GM19023 (cell line): ENCODE measurements around the gene MCF2L2.
"Not testable (repeated sequence)": the region's sequence is repeated elsewhere in the genome, so short reads cannot be mapped to it uniquely, and the experiment has no call there.

Source experiments
- ATAC-seq: cut with Tn5 transposase; IDR thresholded peaks from one replicate; pipeline ENCODE4 v1.9.1; 2021; ENCODE audit warnings: mild to moderate bottlenecking, moderate library complexity; ENCODE audit not compliant: unreplicated experiment

The MCF2L2 gene, protein sequence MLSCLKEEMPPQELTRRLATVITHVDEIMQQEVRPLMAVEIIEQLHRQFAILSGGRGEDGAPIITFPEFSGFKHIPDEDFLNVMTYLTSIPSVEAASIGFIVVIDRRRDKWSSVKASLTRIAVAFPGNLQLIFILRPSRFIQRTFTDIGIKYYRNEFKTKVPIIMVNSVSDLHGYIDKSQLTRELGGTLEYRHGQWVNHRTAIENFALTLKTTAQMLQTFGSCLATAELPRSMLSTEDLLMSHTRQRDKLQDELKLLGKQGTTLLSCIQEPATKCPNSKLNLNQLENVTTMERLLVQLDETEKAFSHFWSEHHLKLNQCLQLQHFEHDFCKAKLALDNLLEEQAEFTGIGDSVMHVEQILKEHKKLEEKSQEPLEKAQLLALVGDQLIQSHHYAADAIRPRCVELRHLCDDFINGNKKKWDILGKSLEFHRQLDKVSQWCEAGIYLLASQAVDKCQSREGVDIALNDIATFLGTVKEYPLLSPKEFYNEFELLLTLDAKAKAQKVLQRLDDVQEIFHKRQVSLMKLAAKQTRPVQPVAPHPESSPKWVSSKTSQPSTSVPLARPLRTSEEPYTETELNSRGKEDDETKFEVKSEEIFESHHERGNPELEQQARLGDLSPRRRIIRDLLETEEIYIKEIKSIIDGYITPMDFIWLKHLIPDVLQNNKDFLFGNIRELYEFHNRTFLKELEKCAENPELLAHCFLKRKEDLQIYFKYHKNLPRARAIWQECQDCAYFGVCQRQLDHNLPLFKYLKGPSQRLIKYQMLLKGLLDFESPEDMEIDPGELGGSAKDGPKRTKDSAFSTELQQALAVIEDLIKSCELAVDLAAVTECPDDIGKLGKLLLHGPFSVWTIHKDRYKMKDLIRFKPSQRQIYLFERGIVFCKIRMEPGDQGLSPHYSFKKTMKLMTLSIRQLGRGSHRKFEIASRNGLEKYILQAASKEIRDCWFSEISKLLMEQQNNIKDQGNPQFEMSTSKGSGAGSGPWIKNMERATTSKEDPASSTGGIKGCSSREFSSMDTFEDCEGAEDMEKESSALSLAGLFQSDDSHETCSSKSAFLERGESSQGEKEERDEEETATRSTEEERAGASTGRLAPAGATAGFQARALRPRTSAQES

DNA sequence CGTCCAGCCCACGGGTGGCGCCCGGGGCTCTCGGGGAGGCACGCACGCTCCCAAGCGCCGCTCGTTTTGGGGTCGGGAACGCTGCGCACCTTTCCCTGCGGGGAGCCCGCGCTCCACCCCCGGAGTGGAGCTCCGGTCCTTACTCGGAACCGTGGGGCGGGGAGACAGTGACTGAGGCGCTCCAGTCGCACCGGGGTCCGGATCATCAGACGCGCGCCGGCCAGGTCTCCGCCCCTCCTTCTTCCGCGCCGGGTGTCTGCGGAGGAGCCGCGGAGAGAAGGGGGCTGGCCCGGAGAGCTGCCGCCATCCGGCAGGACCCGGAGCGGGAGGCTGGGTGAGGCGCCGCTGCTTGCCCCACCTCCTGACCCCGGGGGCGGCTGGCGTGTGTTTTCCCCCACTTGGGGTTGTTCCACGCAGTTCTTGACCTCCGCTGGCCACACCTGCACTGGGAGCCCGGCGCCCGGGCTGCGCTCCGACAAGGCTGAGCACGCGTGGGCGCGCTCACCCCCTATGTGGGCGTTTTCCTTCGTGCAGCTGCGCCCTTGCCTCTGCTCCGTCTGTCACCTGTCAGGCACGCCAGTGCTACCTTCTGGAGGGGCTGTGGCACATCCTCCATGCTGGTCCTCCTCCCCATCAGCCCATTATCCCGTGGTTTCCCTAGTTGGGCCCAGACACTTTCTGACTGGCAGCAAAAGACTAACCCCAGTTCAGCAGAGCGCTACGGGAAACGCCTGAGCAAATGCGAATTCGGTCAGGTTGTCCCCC is at the start of gene MCF2L2:
TSS of gene MCF2L2 (minus strand) at position 173 of the 765 bp plus-strand sequence. CDS start 642 bp downstream, outside the sequence.
- peak; percentile 62 for ATAC-seq

DNA sequence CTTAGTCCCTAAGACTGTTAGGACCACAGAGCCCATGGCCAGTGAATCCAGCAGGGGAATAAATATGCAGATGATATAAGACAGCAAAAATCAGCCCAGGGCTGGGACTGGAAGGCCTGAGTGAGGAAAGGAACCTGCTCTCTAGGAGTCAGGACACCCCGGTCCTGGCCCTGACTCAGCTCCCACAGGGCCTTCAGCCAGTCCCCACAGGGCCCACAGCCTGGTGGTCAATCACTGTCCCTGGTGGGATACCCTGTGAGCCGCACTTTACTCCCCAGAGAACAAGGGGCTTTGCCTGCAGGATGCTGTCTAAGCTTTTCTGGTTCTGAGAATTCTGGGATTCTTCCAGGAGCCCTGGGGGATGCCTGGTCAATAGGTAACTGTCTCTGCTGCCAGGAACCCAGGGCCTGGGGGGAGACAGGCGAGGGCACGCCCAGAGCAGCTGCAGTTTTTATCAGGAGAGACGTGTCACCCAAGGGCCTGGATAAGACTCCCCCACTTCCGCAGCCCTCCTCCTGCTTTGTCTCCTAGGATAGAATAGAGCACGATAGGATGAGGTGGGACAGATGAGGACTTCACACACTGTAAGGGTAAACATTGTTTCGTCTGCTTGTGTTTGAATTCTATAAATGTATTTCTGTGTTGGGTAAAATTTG is 49.5 kb upstream of the MCF2L2 start:
- ATAC-seq: no peak

DNA sequence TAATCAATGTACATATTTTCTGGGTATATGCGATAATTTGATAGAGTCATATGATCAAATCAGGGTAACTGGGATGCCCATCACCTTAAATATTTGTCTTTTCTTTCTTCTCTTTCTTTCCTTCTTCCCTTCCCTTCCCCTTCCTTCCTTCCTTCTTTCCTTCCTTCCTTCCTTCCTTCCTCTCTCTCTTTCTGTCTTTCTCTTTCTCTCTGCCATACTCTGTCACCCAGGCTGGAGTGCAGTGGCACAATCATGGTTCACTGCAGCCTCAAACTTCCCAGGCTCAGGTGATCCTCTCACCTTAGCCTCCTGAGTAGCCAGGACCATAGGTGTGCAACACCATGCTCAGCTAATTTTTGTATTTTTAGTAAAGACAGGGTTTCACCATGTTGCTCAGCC is 47.3 kb upstream of the MCF2L2 start:
- not testable (repeated sequence) for ATAC-seq

DNA sequence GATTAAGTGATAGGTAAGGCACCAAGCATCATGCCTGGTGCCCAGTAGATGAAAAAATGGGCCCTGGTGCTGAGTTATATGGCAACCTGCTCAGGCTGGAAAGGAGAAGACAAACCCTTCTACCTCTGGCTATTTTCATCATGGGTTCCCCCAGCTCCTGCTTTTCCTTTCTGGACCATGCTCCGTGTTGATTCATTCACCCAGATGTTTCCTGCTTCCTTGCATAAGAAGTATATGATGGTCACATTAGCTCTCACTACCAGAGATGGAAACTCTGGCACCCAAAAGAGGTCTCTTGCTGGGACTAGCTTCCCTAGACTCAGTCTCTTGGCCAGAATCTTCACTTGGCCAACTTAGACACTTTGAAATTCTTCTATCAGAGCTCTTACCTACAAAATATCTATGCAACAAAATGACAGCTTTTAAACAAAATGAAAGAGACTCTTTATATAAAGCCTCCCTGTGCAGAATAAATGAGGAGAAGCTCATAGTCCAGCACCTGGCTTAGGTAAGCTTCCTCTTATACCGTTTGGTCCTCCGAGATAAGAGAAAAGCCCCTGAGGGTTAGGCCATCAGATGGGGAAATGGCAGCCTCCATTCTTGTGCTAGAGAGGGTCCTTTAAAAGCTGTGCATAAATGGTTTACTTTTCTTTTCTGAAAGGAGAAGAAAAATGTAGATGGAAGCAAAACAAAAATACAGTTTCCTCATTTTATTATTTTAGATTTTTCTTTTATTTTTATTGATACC is 46.8 kb upstream of the MCF2L2 start:
- no peak for ATAC-seq

DNA sequence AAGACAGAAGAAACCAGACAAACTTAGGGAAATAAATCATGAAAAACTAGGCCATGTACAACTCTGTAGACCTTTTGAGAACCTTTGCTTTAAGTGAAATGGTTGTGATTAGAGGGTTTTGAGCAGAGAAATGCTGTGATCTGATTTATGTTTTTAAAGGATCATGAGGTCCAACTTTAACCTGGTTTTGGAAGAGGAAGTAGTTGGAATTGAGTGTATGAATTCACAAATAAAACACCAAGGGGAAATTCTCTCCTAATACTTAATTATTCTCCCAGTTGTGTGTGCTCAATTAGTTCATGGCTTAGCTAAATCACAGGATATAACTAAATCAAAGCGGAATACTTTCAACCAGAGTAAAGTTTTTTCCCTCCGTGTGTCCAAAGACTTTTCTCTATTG is 45.5 kb upstream of the MCF2L2 start:
- no peak for ATAC-seq

DNA sequence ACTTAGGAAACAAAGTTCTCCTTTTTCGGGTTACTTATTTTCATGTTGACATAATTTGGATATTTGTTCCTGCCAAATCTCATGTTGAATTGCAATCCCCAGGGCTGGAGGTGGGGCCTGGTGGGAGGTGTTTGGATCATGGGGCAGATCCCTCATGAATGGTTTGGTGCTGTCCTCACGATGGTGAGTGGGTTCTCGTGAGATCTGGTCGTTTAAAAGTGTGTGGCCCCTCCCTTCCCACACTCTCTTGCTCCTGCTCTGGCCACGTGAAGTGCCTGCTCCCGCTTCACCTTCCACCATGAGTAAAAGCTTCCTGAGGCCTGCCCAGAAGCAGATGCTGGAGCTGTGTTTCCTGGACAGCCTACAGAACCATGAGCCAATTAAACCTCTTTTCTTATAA is 43.7 kb upstream of the MCF2L2 start:
- ATAC-seq: no peak

DNA sequence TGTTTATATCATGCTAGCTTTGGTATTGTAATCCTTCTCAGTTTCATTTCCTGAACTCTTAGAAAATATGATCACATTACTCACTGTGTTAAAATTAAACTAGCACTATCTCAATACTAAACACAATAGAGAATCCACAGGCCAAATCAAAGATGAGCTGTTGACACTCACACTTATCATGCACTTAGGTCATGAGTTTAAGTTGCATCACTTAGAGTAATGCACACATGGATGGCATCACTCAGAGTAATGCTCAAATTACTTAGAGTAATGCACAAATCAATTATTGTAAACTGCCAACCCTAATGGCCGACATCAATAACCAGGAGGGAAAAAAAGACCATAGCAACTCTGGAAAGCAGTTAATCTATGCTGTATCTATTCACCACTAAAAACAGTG is 40.0 kb upstream of the MCF2L2 start:
- no peak for ATAC-seq

DNA sequence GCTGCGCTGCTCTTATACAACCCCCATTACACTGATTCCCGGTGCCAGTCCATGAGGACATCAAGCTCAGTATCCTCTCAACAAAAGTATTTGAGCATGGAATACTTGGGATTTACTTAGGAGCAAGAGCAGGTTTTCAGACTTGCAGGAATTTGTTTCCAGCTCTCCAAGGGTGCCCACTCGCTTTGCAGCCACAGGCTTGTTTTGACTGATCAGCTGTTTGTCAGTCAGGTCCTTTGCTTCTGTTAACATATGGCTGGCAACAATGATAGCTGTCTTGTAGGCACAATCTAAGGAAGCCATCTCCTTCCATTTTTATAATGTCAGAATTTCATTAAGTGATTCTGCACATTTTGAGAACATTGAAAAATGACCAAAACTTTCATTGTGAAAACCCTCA is 38.2 kb upstream of the MCF2L2 start:
- no peak for ATAC-seq

DNA sequence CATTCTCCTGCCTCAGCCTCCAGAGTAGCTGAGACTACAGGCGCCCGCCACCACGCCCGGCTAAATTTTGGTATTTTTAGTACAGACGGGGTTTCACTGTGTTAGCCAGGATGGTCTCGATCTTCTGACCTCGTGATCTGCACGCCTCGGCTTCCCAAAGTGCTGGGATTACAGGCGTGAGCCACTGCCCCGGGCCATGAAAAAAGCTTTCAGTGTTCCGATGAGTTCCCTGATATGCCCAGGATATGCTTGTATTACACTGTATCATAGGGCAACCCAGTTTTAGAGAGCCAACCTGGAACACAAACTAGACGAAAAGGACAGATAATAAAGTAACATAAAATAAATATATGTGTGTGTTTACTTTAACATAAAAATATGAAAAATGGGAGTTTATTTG is 37.3 kb upstream of the MCF2L2 start:
- not testable (repeated sequence) for ATAC-seq

DNA sequence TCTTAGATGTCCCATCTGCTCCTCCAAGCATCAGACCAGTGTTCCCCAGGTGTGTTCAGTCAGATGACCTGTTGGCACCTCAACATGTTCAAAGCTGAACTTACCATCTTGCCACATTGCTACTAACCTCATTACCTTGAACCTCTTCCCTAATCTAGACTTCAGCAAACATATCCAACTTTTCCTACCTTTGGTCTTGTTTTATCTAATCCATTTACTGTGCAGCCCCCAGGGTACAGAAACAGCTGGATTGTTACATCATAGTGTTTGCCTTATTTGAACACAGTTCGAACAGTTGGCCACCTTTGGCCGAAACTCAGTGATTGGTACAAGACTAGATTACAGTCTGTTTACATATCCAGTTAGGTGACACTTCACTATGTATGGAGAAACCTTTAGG is 36.1 kb upstream of the MCF2L2 start:
- no peak for ATAC-seq

DNA sequence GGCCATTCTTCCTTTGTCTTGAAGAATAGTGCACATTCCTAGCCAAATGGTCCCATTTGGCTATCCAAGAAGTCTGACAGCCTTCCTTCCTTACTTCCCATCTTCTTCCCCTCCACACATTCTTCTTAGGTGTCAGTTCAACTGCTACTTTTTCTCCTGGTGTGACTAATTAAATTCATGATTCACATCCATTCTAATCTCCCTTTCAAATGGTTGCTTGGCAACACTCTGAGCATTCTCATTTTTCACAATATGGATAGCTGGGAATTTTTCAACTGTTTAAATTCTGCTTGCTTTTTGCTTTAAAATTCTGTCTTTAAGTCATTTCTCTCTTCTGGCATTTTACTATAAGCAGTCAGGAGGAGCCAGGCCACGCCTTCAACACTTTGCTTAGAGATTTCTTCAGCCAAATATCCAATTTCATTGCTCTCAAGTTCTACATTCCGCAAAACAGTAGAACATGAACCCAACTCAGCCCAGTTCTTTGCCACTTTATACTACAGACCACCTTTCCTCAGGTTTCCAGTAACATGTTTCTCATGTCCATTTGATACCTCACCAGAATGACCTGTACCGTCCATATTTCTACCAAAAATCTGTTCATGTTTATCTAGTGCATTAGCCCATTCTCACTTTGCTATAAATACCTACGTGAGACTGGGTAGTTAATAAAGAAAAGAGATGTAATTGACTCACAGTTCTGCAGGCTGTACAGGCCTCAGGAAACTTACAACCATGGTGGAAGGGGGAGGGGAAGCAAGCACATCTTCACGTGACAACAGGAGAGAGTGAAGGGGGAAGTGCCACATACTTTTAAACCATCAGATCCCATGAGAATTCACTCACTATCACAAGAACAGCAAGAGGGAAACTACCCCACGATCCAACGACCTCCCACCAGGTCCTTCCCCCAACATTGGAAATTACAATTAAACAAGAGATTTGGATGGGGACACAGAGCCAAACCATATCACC is 31.9 kb upstream of the MCF2L2 start:
- ATAC-seq: no peak

DNA sequence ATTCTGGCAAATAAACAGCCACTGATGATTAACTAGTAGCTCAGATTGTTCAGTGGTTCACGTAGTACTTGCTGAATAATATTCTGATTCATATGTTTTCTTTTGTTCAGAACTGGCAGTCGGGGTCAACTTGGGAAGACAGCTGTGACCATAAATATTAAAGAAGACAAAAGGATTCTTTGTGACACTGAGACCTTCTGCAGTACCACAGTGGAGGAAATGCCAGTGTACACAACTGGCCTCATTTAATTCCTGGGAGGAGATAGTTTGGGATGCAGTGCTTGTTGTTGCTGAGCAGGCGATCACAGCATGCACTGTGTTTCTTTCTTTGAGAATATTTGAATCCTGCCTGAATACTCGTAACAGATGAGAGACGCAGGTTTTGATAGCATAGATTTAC is 26.7 kb upstream of the MCF2L2 start:
- ATAC-seq: no peak

DNA sequence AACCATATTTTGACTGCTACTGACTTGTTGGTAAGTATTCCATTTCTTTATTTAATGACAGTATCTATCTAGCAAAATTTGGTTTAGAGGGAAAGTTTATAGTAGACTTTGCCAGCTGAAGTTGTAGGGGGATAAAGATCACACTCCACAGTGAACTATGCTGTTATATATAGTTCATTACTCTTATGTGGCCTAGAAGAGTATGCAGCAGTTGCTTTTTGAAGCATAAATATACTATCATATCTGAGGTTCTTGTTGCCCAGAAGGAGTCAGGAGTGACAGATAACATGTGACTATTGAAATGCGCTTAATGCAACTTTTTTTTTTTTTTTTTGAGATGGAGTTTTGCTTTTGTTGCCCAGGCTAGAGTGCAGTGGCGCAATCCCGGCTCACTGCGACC is 25.6 kb upstream of the MCF2L2 start:
- ATAC-seq: no peak

DNA sequence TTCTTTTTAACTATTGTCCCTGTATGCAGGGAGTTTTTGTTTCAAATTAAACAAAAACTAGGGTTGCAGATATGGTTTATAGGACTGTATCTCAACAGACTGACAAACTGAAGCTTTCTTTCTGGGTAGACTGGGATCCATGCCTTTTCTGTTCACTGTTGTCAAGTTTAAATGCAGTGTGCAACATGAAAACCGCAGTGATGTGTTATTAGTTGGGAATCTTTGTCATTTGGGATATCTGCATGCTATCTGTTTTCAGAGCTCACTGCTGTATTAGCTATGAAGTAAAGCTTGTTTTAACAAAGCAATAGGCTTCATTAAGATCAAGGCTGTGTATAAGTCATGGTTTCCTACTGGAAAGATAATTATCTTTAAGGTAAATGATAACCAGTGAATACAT is 21.4 kb upstream of the MCF2L2 start:
- no peak for ATAC-seq

DNA sequence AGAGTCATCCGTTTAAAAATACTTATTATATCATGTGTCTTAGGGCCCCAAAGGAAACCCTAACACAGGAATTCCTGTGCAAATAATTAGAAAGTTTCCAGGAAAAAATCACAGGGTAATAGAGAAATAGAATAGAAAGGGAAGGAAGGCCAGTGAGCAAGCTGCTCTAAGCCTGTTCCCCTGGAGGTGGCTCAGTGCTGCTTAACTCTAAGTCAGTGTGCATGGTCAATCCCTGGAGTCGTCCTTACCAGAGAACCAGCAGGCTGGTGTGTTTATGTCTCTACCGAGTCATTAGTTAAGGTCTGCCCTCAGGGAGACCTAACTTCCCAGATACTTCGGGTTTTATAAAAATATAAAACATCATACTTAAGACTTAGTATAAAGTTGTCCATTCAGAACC is 21.0 kb upstream of the MCF2L2 start:
- ATAC-seq: no peak

DNA sequence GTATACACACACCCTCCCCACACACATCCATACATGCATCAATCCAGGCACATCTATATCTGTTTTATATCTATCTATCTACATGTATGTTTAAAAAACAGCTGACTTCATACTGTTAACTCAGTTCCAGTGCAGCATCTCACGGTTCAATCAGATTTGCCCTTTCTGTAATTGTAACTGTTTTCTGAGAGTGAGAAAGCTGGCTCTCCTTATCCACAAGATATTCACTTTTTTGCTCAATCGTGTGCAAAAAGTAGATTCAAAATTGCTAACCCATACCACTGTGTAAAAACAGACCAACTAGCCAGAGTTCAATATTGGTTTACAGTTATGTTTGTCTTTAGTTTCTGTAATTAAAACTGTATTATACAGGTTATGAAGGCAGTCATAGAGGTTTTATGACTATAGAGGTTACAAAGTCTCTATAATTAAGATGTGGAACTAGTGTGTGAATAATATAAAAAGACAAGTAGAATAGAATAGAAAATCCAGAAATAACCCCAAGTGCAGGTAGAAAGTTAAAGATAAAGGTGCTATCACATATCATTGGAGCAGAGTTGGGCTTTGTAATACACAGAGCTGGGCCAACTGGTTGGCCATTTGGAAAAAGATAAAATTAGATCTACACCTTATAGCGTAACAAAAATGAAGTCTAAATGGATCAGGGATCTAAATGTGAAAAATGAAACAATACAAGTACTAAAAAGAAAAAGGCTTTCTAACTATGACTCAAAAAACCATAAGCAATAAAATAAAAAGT is 20.1 kb upstream of the MCF2L2 start:
- ATAC-seq: no peak

DNA sequence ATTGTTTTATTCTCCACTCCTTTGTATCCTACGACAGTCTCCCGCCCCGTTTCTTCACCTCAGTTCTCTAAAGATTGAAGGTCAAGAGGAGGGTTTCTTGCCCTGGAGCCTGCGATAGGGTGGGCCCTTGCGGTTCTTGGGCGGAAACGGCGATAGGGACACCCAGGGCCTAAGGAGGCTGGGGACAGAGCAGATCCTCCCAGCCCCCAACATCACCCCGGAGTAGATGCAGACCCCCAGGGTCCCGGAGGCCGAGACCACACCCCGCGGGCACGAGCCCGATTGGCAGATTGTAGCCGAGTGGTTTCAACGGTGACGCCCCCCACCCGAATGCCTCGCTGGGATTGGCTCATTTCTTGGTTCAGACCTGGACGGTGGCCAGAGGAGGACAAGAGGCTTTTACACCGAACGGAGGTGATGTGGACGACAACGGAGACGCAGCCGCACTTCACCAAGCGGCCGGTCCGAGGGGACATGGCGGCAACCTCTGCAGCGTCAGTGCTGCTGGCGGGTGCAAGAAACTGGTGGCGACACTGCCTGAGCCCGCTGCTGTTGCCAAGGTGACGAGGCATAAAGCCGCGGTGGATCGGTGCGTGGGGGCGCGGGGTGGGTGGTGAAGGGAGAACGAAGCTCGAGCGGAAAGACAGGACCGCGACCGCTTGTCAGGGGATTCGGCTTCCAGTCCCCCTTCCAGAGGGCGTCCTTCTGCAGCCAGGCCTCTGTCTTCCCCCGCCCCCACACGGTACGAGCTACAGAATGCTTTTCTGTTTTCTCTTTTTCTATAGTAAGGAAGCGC is 19.0 kb upstream of the MCF2L2 start:
- ATAC-seq: peak; percentile 96
